A549 (cell line): ENCODE measurements around the gene THUMPD2. TPM values are rescaled to one million over a fixed set of nuclear protein-coding genes. Genes with fewer than 3 reads are reported as not detected.

ENCODE experiments used
- BHLHE40 ChIP-seq: IDR thresholded peaks from 2 replicates; pipeline ENCODE4 v1.6.1; 2012; ENCODE audit warnings: low read depth, low read length, inconsistent platforms
- CBX2 ChIP-seq: fragments of 200-600 bp; sonication (generic); IDR thresholded peaks from 2 replicates; pipeline ENCODE4 v1.6.1; 2016; ENCODE audit warnings: low read depth, mild to moderate bottlenecking, borderline replicate concordance
- HOXB5 ChIP-seq: fragments of 250-450 bp; sonication (Bioruptor Pico); IDR thresholded peaks from 2 replicates; pipeline ENCODE4 v1.5.0; 2020; ENCODE audit warnings: mild to moderate bottlenecking, moderate library complexity
- PBX3 ChIP-seq: IDR thresholded peaks from 2 replicates; pipeline ENCODE4 v1.6.1; 2012
- polyA plus RNA-seq, 4 experiments: library from polyadenylated mRNA; depleted of rRNA in 3 of 4; stranded (reverse); fragments of >200 nt; fragmentation: RNase III in 1 of 4; extraction: RNeasy Plus Mini Kit Qiagen cat#74134 plus additional on column Dnase treatment in 1 of 4; gene quantifications; 2 replicates in 3 of 4; 3 replicates in 1 of 4; pipeline ENCODE4 v1.2.3, GENCODE V29; 2011 to 2017

THUMPD2 gene
- polyA plus RNA-seq, 2 of the 4 experiments (the other 2 are of a cell fraction), result 13.8 to 25.3 TPM

- TF ChIP-seq PBX3 (no peak), CBX2 (no peak), BHLHE40 (no peak), HOXB5 (no peak)
These were observed 92.6 kb downstream of the THUMPD2 start (continued) for GRCh38 chr2:39686456-39686855.

Other genes with a start within 250 kb of the THUMPD2 start
- gene TMEM178A, start 113.3 kb downstream of the THUMPD2 start, polyA plus RNA-seq (2011; rRNA removed), result 0.74 and 0.87 TPM in 2 replicates
- gene TMEM178A, start 113.3 kb downstream of the THUMPD2 start, polyA plus RNA-seq (2017; fragmentation: RNase III; extraction: RNeasy Plus Mini Kit Qiagen cat#74134 plus additional on column Dnase treatment), result 0.13 to 0.15 TPM in 2 of 3 replicates, not detected in the other